Peyer's patch (tissue), 4 donors: ENCODE results near the gene IHH. TPM values are rescaled to one million over a fixed set of nuclear protein-coding genes. Genes with fewer than 3 reads are reported as not detected.

Experiments used
- DNase-seq, 3 donors: peaks; one replicate each; pipeline ENCODE4 v3.0.0-alpha.2; 2017 to 2019
- H3K27ac ChIP-seq, 4 donors: fragments of 200-600 bp; sonication (generic); one replicate each; pipeline ENCODE4 v1.5.1; 2016 to 2019
- H3K27me3 ChIP-seq, 2 donors: fragments of 200-600 bp; sonication (generic); one replicate each; pipeline ENCODE4 v1.5.1; 2019
- H3K36me3 ChIP-seq, 3 donors: fragments of 200-600 bp; sonication (generic); one replicate each; pipeline ENCODE4 v1.5.1; 2016 to 2019
- H3K4me1 ChIP-seq, 4 donors: fragments of 200-600 bp; sonication (generic); one replicate each; pipeline ENCODE4 v1.5.1; 2016 to 2019
- H3K4me3 ChIP-seq, 4 donors: fragments of 200-600 bp; sonication (generic); 1 replicate in 3 of 4; 2 replicates in 1 of 4; pipeline ENCODE4 v1.5.1; 2016 to 2019; ENCODE audit warnings: mild to moderate bottlenecking in 1 of 4
- H3K9me3 ChIP-seq, 4 donors: fragments of 200-600 bp; sonication (generic); one replicate each; pipeline ENCODE4 v1.5.1; 2016 to 2019; ENCODE audit warnings: mild to moderate bottlenecking in 1 of 4
- CTCF ChIP-seq, 6 experiments: fragments of 450-650 bp in 4 of 6; fragments of 200-600 bp in 2 of 6; sonication (generic) in 1 of 6; IDR thresholded peaks; one replicate each; pipeline ENCODE4 v1.5.1; 2017 to 2019; ENCODE audit warnings: antibody characterized with exemption in 6 of 6, mild to moderate bottlenecking in 3 of 6, moderate library complexity in 1 of 6
- POLR2A ChIP-seq, 2 donors: fragments of 450-650 bp; IDR thresholded peaks; one replicate each; pipeline ENCODE4 v1.5.1; 2017; ENCODE audit warnings: antibody characterized with exemption in 2 of 2, mild to moderate bottlenecking in 2 of 2, moderate library complexity in 2 of 2
- total RNA-seq, 4 donors: library from RNA; depleted of rRNA; stranded (reverse); fragments of >200 nt; gene quantifications; one replicate each; pipeline ENCODE4 v1.1.0, GENCODE V29; 2016

The IHH gene
- total RNA-seq, 4 donors from 2014 or later, result 14.0 to 124 (median 71.1) TPM

- Histone ChIP-seq H3K4me1 (peaks cover 0 to 40% (median 14%) of the 10 kb centered on the region in 4 donors), H3K27ac (no peak overlapping the region), H3K9me3 (peaks cover 0 to 5% (median 0%) of the 10 kb centered on the region in 4 donors), H3K27me3 (peaks cover 0 to 21% of the 10 kb centered on the region in 2 donors), H3K36me3 (peaks cover 0 to 8% (median 0%) of the 10 kb centered on the region in 3 donors), H3K4me3 (no peak overlapping the region)
- TF ChIP-seq CTCF (IDR thresholded peaks at IDR 0.05) (no peak), POLR2A (IDR thresholded peaks at IDR 0.05) (no peak)
- DNase-seq, result no peak
These were observed 1.4 kb upstream of the IHH start for GRCh38 chr2:219062081-219062480.

- Histone ChIP-seq H3K9me3 (peaks cover 0 to 5% (median 0%) of the 10 kb centered on the region in 4 donors), H3K27me3 (peaks cover 0 to 21% of the 10 kb centered on the region in 2 donors), H3K4me3 (peak overlapping the region in 3 of 4 donors; percentile 39 to 76 (median 69)), H3K4me1 (peaks cover 0 to 42% (median 14%) of the 10 kb centered on the region in 4 donors), H3K27ac (peak overlapping the region in 3 of 4 donors; percentile 73 to 91 (median 84)), H3K36me3 (peaks cover 0 to 28% (median 0%) of the 10 kb centered on the region in 3 donors)
- peak in 2 of 3 donors; percentile 55 to 72 for DNase-seq
- no peak for TF ChIP-seq POLR2A (IDR thresholded peaks at IDR 0.05)
- TF ChIP-seq CTCF (IDR thresholded peaks at IDR 0.05), result no peak
These were observed 717 bp downstream of the IHH start for GRCh38 chr2:219059725-219060682.

- H3K36me3 ChIP-seq, result peaks cover 0 to 34% (median 0%) of the 10 kb centered on the region in 3 donors
- H3K27me3 ChIP-seq, result peaks cover 0 to 21% of the 10 kb centered on the region in 2 donors
- no peak for DNase-seq
- H3K4me1 ChIP-seq, result peaks cover 0 to 42% (median 14%) of the 10 kb centered on the region in 4 donors
- peak overlapping the region in 3 of 4 donors; percentile 73 to 91 (median 84) for H3K27ac ChIP-seq
- TF ChIP-seq POLR2A (IDR thresholded peaks at IDR 0.05) (no peak), CTCF (IDR thresholded peaks at IDR 0.05) (no peak)
- H3K4me3 ChIP-seq, result peak overlapping the region in 3 of 4 donors; percentile 39 to 76 (median 69)
- H3K9me3 ChIP-seq, result peaks cover 0 to 5% (median 0%) of the 10 kb centered on the region in 4 donors
These were observed 1.4 kb downstream of the IHH start for GRCh38 chr2:219059375-219059724.

- TF ChIP-seq POLR2A (IDR thresholded peaks at IDR 0.05) (peak; percentile 70 to 75), CTCF (IDR thresholded peaks at IDR 0.05) (no peak)
- H3K27ac ChIP-seq, result peak overlapping the region in 3 of 4 donors; percentile 73 to 91 (median 84)
- peaks cover 0 to 35% (median 0%) of the 10 kb centered on the region in 3 donors for H3K36me3 ChIP-seq
- H3K27me3 ChIP-seq, result peaks cover 0 to 21% of the 10 kb centered on the region in 2 donors
- H3K4me3 ChIP-seq, result peak overlapping the region in 3 of 4 donors; percentile 39 to 76 (median 69)
- H3K4me1 ChIP-seq, result peaks cover 0 to 42% (median 14%) of the 10 kb centered on the region in 4 donors
- DNase-seq, result peak in 2 of 3 donors; percentile 81 to 92
- peaks cover 0 to 5% (median 0%) of the 10 kb centered on the region in 4 donors for H3K9me3 ChIP-seq
These were observed 2.0 kb downstream of the IHH start for GRCh38 chr2:219058541-219059374.
